Erythroblast (primary cell): ENCODE results near the gene TENM3.

ENCODE experiments used
- GATA1 ChIP-seq: IDR thresholded peaks from 2 replicates; pipeline ENCODE4 v1.6.1; 2011; ENCODE audit warnings: low read depth, mild to moderate bottlenecking, control low read depth, low read length, moderate library complexity
- POLR2A ChIP-seq: IDR thresholded peaks from 2 replicates; pipeline ENCODE4 v1.6.1; 2011; ENCODE audit warnings: mild to moderate bottlenecking, low read length

DNA sequence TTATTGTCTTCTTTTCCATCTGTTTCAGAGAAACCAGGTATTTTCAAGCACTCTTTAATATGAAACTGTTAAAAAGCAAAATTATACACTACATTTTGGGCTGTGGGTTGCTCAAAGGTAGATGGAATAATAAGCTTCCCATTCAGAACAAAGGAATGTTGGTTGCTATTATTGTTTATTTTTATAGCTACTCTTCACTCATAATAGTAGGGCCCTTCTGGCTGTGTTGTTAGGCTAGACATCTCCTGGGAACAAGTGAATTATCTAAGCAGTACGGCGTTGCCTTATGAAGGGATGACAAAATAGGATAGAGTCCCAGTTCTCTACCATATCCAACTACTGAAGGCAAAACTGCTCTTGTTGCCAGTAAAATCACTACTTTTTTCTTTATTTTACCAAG, 34.2 kb downstream of the TENM3 start:
- TF ChIP-seq POLR2A (no peak), GATA1 (no peak)
